ENCODE results near the gene TBC1D2B.

TBC1D2B gene

DNA sequence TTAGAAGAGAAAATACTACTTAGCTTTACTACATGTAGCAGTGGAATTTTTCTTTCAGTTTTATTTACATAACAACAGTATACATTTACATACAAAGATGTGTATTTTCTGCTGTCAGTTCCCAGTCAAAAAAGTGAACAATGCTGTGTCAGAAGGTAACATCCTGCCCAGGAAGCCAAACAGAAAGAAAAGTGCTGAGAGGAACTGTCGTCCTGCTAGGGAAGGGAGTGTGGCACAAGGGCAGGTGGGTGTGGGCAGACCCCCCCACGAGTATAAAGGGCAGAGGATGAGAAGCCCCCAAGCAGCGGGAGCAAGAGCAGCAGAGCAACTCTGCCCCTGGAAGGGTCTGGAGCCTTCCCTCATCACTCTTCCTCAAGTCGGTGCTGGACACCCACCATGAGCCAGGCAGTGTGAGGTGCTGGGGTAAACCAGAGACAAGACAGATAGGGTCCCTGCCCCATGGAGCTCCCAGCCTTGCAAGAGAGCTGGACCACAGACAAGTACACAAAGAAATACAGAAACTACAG is 39.7 kb downstream of the TBC1D2B start:
- no peak overlapping the region for H3K4me3 ChIP-seq (ENCODE audit: low read depth, low read length)

DNA sequence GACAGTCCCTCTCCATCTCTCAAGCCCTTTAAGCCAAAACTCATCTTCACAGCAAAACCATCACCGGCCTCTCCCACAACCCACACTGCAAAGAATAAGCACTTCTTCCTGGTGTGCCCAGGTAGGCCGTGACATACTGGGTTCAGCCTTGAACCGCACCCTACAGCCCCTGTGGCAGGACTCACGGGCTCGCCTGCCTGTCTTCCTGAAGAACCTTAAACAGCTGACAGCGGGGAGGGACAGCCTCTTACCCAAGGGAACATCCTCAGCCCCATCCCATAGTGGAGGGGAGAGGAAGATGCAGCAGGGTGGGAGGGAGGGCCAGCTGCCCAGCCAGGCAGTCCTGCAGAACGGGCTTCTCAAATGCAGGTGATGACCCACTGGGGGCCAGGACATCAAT is 40.2 kb downstream of the TBC1D2B start:
- H3K4me3 ChIP-seq (ENCODE audit: low read depth, low read length) = no peak overlapping the region

DNA sequence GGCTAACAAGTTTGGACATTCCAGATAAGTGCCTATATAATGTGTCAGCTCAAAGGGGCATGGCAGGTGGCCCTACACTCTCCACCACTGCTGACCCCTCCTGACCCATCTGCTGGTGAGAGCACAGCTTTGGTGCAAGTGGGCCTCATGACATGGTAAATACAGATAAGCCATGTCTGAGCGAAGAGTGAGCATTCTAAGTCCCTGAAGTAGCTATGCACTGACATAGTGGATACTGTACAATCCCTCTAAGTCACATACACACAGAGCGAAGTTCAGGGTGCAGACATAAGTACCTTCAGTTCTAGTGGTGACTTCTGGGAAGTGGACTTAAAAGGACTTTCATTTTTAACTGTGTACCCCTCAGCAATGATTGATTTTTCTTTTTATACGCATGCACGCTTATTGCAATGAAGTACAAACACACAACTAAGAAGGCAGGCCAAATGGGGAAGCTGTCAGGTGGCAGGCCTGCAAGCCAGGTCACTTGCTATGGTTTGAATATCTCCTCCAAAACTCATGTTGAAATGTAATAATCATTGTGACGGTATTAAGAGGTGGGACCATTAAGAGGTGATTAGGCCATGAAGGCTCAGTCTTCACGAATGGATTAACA is 41.5 kb downstream of the TBC1D2B start:
- H3K4me3 ChIP-seq (ENCODE audit: low read depth, low read length) = no peak overlapping the region

DNA sequence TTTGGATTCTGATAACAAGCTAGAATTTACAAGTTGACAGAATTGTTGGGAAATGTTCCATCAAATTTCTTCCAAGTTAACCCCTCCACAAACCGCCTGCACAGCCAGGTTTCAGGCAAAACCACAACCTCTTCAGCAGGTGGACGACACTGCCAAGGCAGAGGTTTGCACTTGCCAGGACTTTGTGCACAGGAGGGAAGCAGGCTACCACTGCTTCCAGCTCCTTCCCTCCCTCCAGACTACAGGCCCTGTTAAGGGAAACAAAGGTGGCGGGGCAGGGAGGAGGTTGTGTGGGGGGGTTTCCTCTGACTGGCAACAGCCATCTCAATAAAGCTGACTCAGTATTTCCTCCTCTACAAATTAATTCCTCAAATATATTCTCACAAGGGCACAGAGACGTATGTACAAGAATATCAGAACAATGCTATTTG is 42.2 kb downstream of the TBC1D2B start:
- H3K4me3 ChIP-seq (ENCODE audit: low read depth, low read length) = no peak overlapping the region

GRCh38 chr15:78034495-78035191 is 42.9 kb downstream of the TBC1D2B start:
- H3K4me3 ChIP-seq (ENCODE audit: low read depth, low read length) = no peak overlapping the region

DNA sequence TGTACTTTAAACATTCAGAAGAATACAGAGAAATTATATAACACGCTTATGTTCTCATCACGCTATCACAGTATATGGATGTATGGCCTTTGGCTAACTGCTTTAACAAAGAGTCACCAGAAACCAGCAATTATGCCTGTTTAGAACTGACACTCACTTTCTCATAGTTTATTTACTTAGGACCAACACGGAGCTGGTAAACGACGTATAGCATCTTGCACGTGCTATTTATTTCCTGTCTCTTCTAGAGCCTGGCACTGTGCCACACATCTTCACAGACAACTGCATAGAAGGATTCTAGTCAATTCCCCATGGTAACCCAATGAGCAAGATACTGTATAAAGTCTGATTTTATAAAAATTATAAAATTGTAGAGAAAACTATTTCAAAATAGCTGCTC is 43.6 kb downstream of the TBC1D2B start:
- H3K4me3 ChIP-seq (ENCODE audit: low read depth, low read length) = no peak overlapping the region

- H3K4me3 ChIP-seq (ENCODE audit: low read depth, low read length) = no peak overlapping the region
These were observed 44.8 kb downstream of the TBC1D2B start for GRCh38 chr15:78032671-78033070.

DNA sequence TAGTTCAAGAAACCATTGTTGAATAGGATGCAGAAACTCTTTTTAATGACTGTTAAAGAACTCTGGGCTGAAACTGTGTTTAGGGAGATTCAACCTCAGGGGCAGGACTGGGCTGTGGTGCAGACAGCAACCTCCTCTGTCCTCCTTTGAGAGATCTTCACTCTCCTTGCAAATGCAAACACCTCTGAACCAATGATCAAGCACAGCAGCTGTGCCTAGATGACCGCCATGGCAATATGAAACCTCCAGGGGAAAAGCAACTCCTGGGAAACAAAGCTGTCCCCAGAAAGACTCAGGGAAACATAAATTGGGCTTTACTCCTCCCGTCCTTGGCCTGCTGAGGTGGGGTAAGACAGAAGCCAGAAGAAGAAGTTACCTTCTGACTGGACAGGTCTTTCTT is 52.6 kb downstream of the TBC1D2B start:
- no peak overlapping the region for H3K4me3 ChIP-seq (ENCODE audit: low read depth, low read length)

GRCh38 chr15:78024519-78024870 is 53.0 kb downstream of the TBC1D2B start:
- H3K4me3 ChIP-seq (ENCODE audit: low read depth, low read length) = no peak overlapping the region

- H3K4me3 ChIP-seq (ENCODE audit: low read depth, low read length) = no peak overlapping the region
These were observed 53.5 kb downstream of the TBC1D2B start for GRCh38 chr15:78023865-78024518.

GRCh38 chr15:78023081-78023665 is 54.3 kb downstream of the TBC1D2B start:
- no peak overlapping the region for H3K4me3 ChIP-seq (ENCODE audit: low read depth, low read length)

GRCh38 chr15:78021761-78022160 is 55.8 kb downstream of the TBC1D2B start:
- no peak overlapping the region for H3K4me3 ChIP-seq (ENCODE audit: low read depth, low read length)

DNA sequence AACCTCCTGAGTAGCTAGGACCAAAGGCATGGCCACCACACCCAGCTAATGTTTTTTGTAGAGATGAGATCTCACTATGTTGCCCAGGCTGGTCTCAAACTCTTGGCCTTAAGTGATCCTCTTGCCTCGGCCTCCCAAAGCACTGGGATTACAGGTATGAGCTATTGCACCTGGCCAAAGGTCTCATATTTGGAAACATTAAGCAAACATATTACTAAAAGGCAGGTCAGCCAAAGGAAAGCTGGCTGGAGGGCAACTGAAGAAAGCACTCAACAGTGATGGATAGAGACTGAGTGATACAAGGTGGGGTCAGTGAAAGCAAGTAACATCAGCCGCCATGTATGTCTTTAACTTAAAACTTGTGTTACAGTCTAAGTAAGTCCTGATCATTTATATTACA is 57.5 kb downstream of the TBC1D2B start:
- no peak overlapping the region for H3K4me3 ChIP-seq (ENCODE audit: low read depth, low read length)

- no peak overlapping the region for H3K4me3 ChIP-seq (ENCODE audit: low read depth, low read length)
These were observed 58.4 kb downstream of the TBC1D2B start for GRCh38 chr15:78018946-78019644.

DNA sequence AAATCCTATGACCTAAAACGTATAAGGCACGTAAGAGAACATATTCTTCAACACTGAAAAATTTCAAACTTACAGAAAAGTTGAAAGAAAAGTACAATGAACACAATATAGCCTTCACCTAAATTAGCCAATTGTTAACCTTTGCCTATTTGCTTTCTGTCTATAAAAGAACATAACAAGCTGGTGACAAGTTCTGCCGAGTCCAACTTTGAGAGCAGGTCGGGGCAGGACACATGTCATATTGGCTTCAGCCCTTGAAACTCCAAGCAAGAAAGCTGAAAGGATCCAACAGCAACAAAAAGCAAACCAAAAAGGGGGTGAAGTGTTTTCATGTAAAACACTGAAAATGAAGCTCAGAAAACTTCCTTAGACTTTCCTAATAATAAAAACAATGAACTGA is 59.1 kb downstream of the TBC1D2B start:
- H3K4me3 ChIP-seq (ENCODE audit: low read depth, low read length) = no peak overlapping the region

GRCh38 chr15:78016860-78017259 is 60.7 kb downstream of the TBC1D2B start:
- H3K4me3 ChIP-seq (ENCODE audit: low read depth, low read length) = no peak overlapping the region

GRCh38 chr15:78012643-78013077 is 64.9 kb downstream of the TBC1D2B start:
- no peak overlapping the region for H3K4me3 ChIP-seq (ENCODE audit: low read depth, low read length)

DNA sequence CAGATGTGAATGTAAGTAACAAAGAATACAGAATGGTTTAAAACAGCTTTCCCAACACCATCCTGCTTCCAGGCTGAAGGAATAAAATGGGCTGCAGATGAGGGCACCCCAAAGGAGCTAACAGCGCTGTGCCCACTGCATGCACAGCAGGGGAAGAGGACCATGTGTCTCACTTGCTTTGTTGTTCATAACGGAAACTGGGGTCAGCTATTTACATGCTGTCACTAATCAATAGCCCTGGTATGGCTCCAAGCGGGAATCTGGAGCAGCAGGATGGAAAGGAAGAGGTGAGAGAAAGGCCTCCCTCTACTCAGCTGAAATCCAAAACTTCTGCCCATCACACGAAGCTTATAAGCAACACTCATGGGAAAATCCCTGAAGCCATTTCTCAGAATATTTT is 67.4 kb downstream of the TBC1D2B start:
- no peak overlapping the region for H3K4me3 ChIP-seq (ENCODE audit: low read depth, low read length)

- no peak overlapping the region for H3K4me3 ChIP-seq (ENCODE audit: low read depth, low read length)
These were observed 69.3 kb downstream of the TBC1D2B start for GRCh38 chr15:78007964-78008886.
